Caco-2 (cell line): Measurements from ENCODE around the gene TIMP2. TPM values are rescaled to one million over a fixed set of nuclear protein-coding genes. Genes with fewer than 3 reads are reported as not detected.

ENCODE experiments used
- BruUV-seq: library from RNA; stranded (reverse); fragments of 400-500 nt; replicated peaks from 2 replicates; lab custom pipeline; 2021; lab: Mats Ljungman, UMichigan
- CTCF ChIA-PET: fragments of 300-600 bp; sonication (Branson Sonifier 250); formaldehyde crosslinking; loops from one replicate; lab custom pipeline; 2022; ENCODE audit warnings: antibody characterized with exemption; lab: Charles Lee
- POLR2A ChIA-PET: fragments of 300-600 bp; sonication (Branson Sonifier 250); formaldehyde crosslinking; loops from one replicate; lab custom pipeline; 2022; ENCODE audit warnings: antibody characterized with exemption; lab: Charles Lee
- DNase-seq, 2 experiments: peaks; one replicate each; pipeline versions ENCODE4 v3.0.0 to v3.0.0-alpha.2; 2020 to 2022
- H3K27me3 ChIP-seq: replicated peaks from 2 replicates; pipeline ENCODE4 v1.6.0; 2011; ENCODE audit warnings: low read length; ENCODE audit not compliant: control insufficient read depth, insufficient read depth
- H3K36me3 ChIP-seq: 2 replicates; pipeline ENCODE4 v1.5.1; 2011; ENCODE audit warnings: low read length; ENCODE audit not compliant: control insufficient read depth, insufficient read depth
- H3K4me1 ChIP-seq: fragments of 250-450 bp; sonication (Bioruptor Pico); 2 replicates; pipeline ENCODE4 v1.5.1; 2020; ENCODE audit warnings: mild to moderate bottlenecking
- H3K4me3 ChIP-seq: 2 replicates; pipeline ENCODE4 v1.5.1; 2011; ENCODE audit warnings: low read depth, mild to moderate bottlenecking, control low read depth, low read length
- H3K9me3 ChIP-seq: fragments of 250-450 bp; sonication (Bioruptor Pico); 2 replicates; pipeline ENCODE4 v1.5.1; 2020; ENCODE audit warnings: mild to moderate bottlenecking, moderate library complexity
- H3K27ac Mint-ChIP-seq: one replicate; pipeline ENCODE4 v1.8.0; 2022; ENCODE audit warnings: mixed read lengths; ENCODE audit not compliant: unreplicated experiment
- H3K27me3 Mint-ChIP-seq: one replicate; pipeline ENCODE4 v1.8.0; 2022; ENCODE audit warnings: mixed read lengths; ENCODE audit not compliant: insufficient read depth, unreplicated experiment
- H3K36me3 Mint-ChIP-seq: one replicate; pipeline ENCODE4 v1.8.0; 2022; ENCODE audit warnings: mild to moderate bottlenecking, mixed read lengths; ENCODE audit not compliant: insufficient read depth, unreplicated experiment
- H3K4me1 Mint-ChIP-seq: one replicate; pipeline ENCODE4 v1.8.0; 2022; ENCODE audit warnings: low read depth, mixed read lengths; ENCODE audit not compliant: unreplicated experiment
- H3K4me3 Mint-ChIP-seq: one replicate; pipeline ENCODE4 v1.8.0; 2022; ENCODE audit warnings: mild to moderate bottlenecking, moderate library complexity, mixed read lengths; ENCODE audit not compliant: unreplicated experiment
- H3K9me3 Mint-ChIP-seq: one replicate; pipeline ENCODE4 v1.8.0; 2022; ENCODE audit warnings: mixed read lengths; ENCODE audit not compliant: unreplicated experiment
- CTCF ChIP-seq, 2 experiments: fragments of 200-600 bp in 1 of 2; IDR thresholded peaks; 1 replicate in 1 of 2; 2 replicates in 1 of 2; pipeline versions ENCODE4 v1.5.1 to v1.8.0; 2011 to 2022; ENCODE audit warnings: antibody characterized with exemption in 1 of 2, control low read depth in 1 of 2, inconsistent platforms in 1 of 2, low read depth in 1 of 2, low read length in 1 of 2, mild to moderate bottlenecking in 1 of 2, moderate library complexity in 1 of 2; ENCODE audit not compliant: insufficient read depth in 1 of 2, severe bottlenecking in 1 of 2, unreplicated experiment in 1 of 2
- intact Hi-C: fragments of 100-400 bp; cut with micrococcal nuclease; formaldehyde crosslinking; loops from one replicate; pipeline ENCODE4 v1.10.0; 2022; ENCODE audit not compliant: unreplicated experiment
- total RNA-seq: library from RNA; stranded (reverse); gene quantifications from 2 replicates; pipeline ENCODE4 v1.2.3, GENCODE V29; 2022

The TIMP2 gene
- total RNA-seq, 1 experiment from 2014 or later, result 70.1 TPM

GRCh38 chr17:78940258-78940657 lies 15.1 kb upstream of the TIMP2 start:
- ChIA-PET POLR2A (interaction anchor here (0.7 kb wide), 1 partner anchor 613 kb away, joined by 3 read pairs; no protein-coding TSS in a partner anchor), CTCF (interaction anchor here (0.6 to 0.7 kb wide), 3 partner anchors 20 to 32 kb away, joined by 3 read pairs; no protein-coding TSS in a partner anchor)
- Histone ChIP-seq H3K4me1 (no peaks in the 10 kb centered on the region), H3K27me3 (no peaks in the 10 kb centered on the region), H3K9me3 (no peaks in the 10 kb centered on the region), H3K4me3 (no peak overlapping the region), H3K36me3 (no peaks in the 10 kb centered on the region)
- H3K27ac Mint-ChIP-seq, result no peak overlapping the region
- BruUV-seq, result no TSS peak
- no peak for TF ChIP-seq CTCF (IDR thresholded peaks at IDR 0.05; ENCODE audit: insufficient read depth in 1 of 2, low read depth in 1 of 2, low read length in 1 of 2, severe bottlenecking in 1 of 2, unreplicated experiment in 1 of 2)
- H3K9me3 Mint-ChIP-seq, result no peaks in the 10 kb centered on the region
- intact Hi-C loops, result no loop called here
- no peak for DNase-seq
- no peaks in the 10 kb centered on the region for H3K4me1 Mint-ChIP-seq
- H3K27me3 Mint-ChIP-seq, result no peaks in the 10 kb centered on the region
- no peak overlapping the region for H3K4me3 Mint-ChIP-seq
- H3K36me3 Mint-ChIP-seq, result no peaks in the 10 kb centered on the region

GRCh38 chr17:78939615-78940014 lies 14.4 kb upstream of the TIMP2 start:
- BruUV-seq, result no TSS peak
- intact Hi-C loops, result no loop called here
- no peak overlapping the region for H3K4me3 Mint-ChIP-seq
- Histone ChIP-seq H3K9me3 (no peaks in the 10 kb centered on the region), H3K4me3 (no peak overlapping the region), H3K27me3 (no peaks in the 10 kb centered on the region), H3K36me3 (no peaks in the 10 kb centered on the region), H3K4me1 (0 out of 2 replicates have a peak, but pooled peaks cover under 1% of the 10 kb centered on the region)
- no peak for TF ChIP-seq CTCF (IDR thresholded peaks at IDR 0.05; ENCODE audit: insufficient read depth in 1 of 2, low read depth in 1 of 2, low read length in 1 of 2, severe bottlenecking in 1 of 2, unreplicated experiment in 1 of 2)
- no peaks in the 10 kb centered on the region for H3K36me3 Mint-ChIP-seq
- no peak for DNase-seq
- no peaks in the 10 kb centered on the region for H3K27me3 Mint-ChIP-seq
- H3K27ac Mint-ChIP-seq, result no peak overlapping the region
- CTCF ChIA-PET, result interaction anchor here (0.6 kb wide), 1 partner anchor 33 kb away, joined by 3 read pairs; no protein-coding TSS in a partner anchor
- H3K4me1 Mint-ChIP-seq, result peaks cover 1% of the 10 kb centered on the region
- H3K9me3 Mint-ChIP-seq, result no peaks in the 10 kb centered on the region
- POLR2A ChIA-PET, result no interaction called here

GRCh38 chr17:78937561-78937960 lies 12.4 kb upstream of the TIMP2 start:
- Mint-ChIP-seq H3K27me3 (no peaks in the 10 kb centered on the region), H3K4me3 (no peak overlapping the region), H3K4me1 (peaks cover 19% of the 10 kb centered on the region), H3K27ac (no peak overlapping the region), H3K36me3 (no peaks in the 10 kb centered on the region), H3K9me3 (no peaks in the 10 kb centered on the region)
- no peak for TF ChIP-seq CTCF (IDR thresholded peaks at IDR 0.05; ENCODE audit: insufficient read depth in 1 of 2, low read depth in 1 of 2, low read length in 1 of 2, severe bottlenecking in 1 of 2, unreplicated experiment in 1 of 2)
- DNase-seq, result no peak
- Histone ChIP-seq H3K4me3 (no peak overlapping the region), H3K9me3 (no peaks in the 10 kb centered on the region), H3K36me3 (no peaks in the 10 kb centered on the region), H3K27me3 (no peaks in the 10 kb centered on the region), H3K4me1 (peaks cover 19% of the 10 kb centered on the region)
- no TSS peak for BruUV-seq
- ChIA-PET CTCF (interaction anchor here (0.6 kb wide), 1 partner anchor 24 kb away, joined by 3 read pairs; no protein-coding TSS in a partner anchor), POLR2A (no interaction called here)
- intact Hi-C loops, result no loop called here
